ENCODE data around the gene SKI.

Gene SKI

GRCh38 chr1:2228157-2228594 is at the start of gene SKI:
TSS of gene SKI (plus strand) at chr1:2228319. CDS start at chr1:2228767, 448 bp downstream.
- DNase-seq (ENCODE audit: low read depth in 2 of 2), result no peak

- no peak for DNase-seq (ENCODE audit: low read depth in 2 of 2)
Measured at GRCh38 chr1:2178875-2179274, 49.2 kb upstream of the SKI start.

- no peak for DNase-seq (ENCODE audit: low read depth in 2 of 2)
Measured at GRCh38 chr1:2179283-2180013, 48.7 kb upstream of the SKI start.

- DNase-seq (ENCODE audit: low read depth in 2 of 2), result no peak
Measured at GRCh38 chr1:2180297-2181245, 47.5 kb upstream of the SKI start.

GRCh38 chr1:2181271-2181670 is 46.8 kb upstream of the SKI start:
- no peak for DNase-seq (ENCODE audit: low read depth in 2 of 2)

- DNase-seq (ENCODE audit: low read depth in 2 of 2), result no peak
Measured at GRCh38 chr1:2181752-2182151, 46.4 kb upstream of the SKI start.

GRCh38 chr1:2182376-2182775 is 45.7 kb upstream of the SKI start:
- no peak for DNase-seq (ENCODE audit: low read depth in 2 of 2)

GRCh38 chr1:2183937-2184334 is 44.2 kb upstream of the SKI start:
- DNase-seq (ENCODE audit: low read depth in 2 of 2), result no peak

- DNase-seq (ENCODE audit: low read depth in 2 of 2), result no peak
Measured at GRCh38 chr1:2184531-2184930, 43.6 kb upstream of the SKI start.

- DNase-seq (ENCODE audit: low read depth in 2 of 2), result no peak
Measured at GRCh38 chr1:2184934-2185333, 43.2 kb upstream of the SKI start.

- no peak for DNase-seq (ENCODE audit: low read depth in 2 of 2)
Measured at GRCh38 chr1:2185880-2186855, 42.0 kb upstream of the SKI start.

GRCh38 chr1:2186901-2187300 is 41.2 kb upstream of the SKI start:
- DNase-seq (ENCODE audit: low read depth in 2 of 2), result no peak

GRCh38 chr1:2187619-2188018 is 40.5 kb upstream of the SKI start:
- no peak for DNase-seq (ENCODE audit: low read depth in 2 of 2)

- no peak for DNase-seq (ENCODE audit: low read depth in 2 of 2)
Measured at GRCh38 chr1:2188336-2188735, 39.8 kb upstream of the SKI start.

- peak; percentile 72 to 82 for DNase-seq (ENCODE audit: low read depth in 2 of 2)
Measured at GRCh38 chr1:2189459-2190425, 38.4 kb upstream of the SKI start.

- no peak for DNase-seq (ENCODE audit: low read depth in 2 of 2)
Measured at GRCh38 chr1:2190491-2190976, 37.6 kb upstream of the SKI start.

GRCh38 chr1:2192031-2192995 is 35.8 kb upstream of the SKI start:
- DNase-seq (ENCODE audit: low read depth in 2 of 2), result no peak

- no peak for DNase-seq (ENCODE audit: low read depth in 2 of 2)
Measured at GRCh38 chr1:2193514-2194281, 34.4 kb upstream of the SKI start.
